ENCODE measurements around the gene RIN3.

The RIN3 gene

GRCh38 chr14:92711976-92712653 is 198.5 kb downstream of the RIN3 start:
- no peak for DNase-seq (ENCODE audit: low spot score)

GRCh38 chr14:92712654-92713051 is 199.1 kb downstream of the RIN3 start:
- in situ Hi-C loops (cut with MboI; ENCODE audit: low pct_unique_long_range_greater_than_20kb, low sequenced_read_pairs, unreplicated experiment) = loop anchor here (5.0 kb wide), 1 partner anchor 70 kb away; no protein-coding TSS in a partner anchor
- no peak for DNase-seq (ENCODE audit: low spot score)
- no peak for TF ChIP-seq CTCF (IDR thresholded peaks at IDR 0.05; ENCODE audit: extremely low read depth, insufficient read depth, missing control alignments)

More at GRCh38 chr14:92711976-92712653, 198.5 kb downstream of the RIN3 start:
- TF ChIP-seq CTCF (IDR thresholded peaks at IDR 0.05; ENCODE audit: extremely low read depth, insufficient read depth, missing control alignments) = no peak
- in situ Hi-C loops (cut with MboI; ENCODE audit: low pct_unique_long_range_greater_than_20kb, low sequenced_read_pairs, unreplicated experiment) = loop anchor here (5.0 kb wide), 1 partner anchor 70 kb away; no protein-coding TSS in a partner anchor

GRCh38 chr14:92714739-92715307 is 201.2 kb downstream of the RIN3 start:
- peak; percentile 87 for DNase-seq (ENCODE audit: low spot score)
- peak; percentile 88 for TF ChIP-seq CTCF (IDR thresholded peaks at IDR 0.05; ENCODE audit: extremely low read depth, insufficient read depth, missing control alignments)
- in situ Hi-C loops (cut with MboI; ENCODE audit: low pct_unique_long_range_greater_than_20kb, low sequenced_read_pairs, unreplicated experiment) = loop anchor here (5.0 kb wide), 1 partner anchor 67 kb away; no protein-coding TSS in a partner anchor

- DNase-seq (ENCODE audit: low spot score) = no peak
- in situ Hi-C loops (cut with MboI; ENCODE audit: low pct_unique_long_range_greater_than_20kb, low sequenced_read_pairs, unreplicated experiment) = no loop called here
- TF ChIP-seq CTCF (IDR thresholded peaks at IDR 0.05; ENCODE audit: extremely low read depth, insufficient read depth, missing control alignments) = no peak
These were observed 202.6 kb downstream of the RIN3 start for GRCh38 chr14:92716131-92716530.

GRCh38 chr14:92717571-92718042 is 204.0 kb downstream of the RIN3 start:
- DNase-seq (ENCODE audit: low spot score) = peak; percentile 56
- in situ Hi-C loops (cut with MboI; ENCODE audit: low pct_unique_long_range_greater_than_20kb, low sequenced_read_pairs, unreplicated experiment) = no loop called here
- no peak for TF ChIP-seq CTCF (IDR thresholded peaks at IDR 0.05; ENCODE audit: extremely low read depth, insufficient read depth, missing control alignments)

- in situ Hi-C loops (cut with MboI; ENCODE audit: low pct_unique_long_range_greater_than_20kb, low sequenced_read_pairs, unreplicated experiment) = no loop called here
- TF ChIP-seq CTCF (IDR thresholded peaks at IDR 0.05; ENCODE audit: extremely low read depth, insufficient read depth, missing control alignments) = no peak
- no peak for DNase-seq (ENCODE audit: low spot score)
These were observed 205.1 kb downstream of the RIN3 start for GRCh38 chr14:92718664-92719063.
